ENCODE results near the gene WFIKKN1. TPM values are rescaled to one million over a fixed set of nuclear protein-coding genes. Genes with fewer than 3 reads are reported as not detected.

Gene WFIKKN1
- polyA plus RNA-seq, 1 experiment = not detected

DNA sequence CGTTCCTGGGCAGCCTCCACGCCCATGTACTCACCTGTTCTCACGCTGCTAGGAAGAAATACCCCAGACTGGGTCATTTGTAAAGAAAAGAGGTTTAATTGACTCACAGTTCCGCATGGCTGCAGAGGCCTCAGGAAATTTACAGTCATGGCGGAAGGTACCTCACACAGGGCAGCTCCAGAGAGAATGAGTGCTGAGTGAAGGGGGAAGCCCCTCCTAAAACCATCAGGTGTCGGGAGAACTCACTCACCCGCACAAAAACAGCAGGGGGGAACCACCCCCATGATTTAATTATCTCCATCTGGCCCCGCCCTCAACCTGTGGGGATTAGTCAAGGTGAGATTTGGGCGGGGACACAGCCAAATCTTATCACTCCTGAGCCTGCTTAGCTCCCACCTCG is 22.8 kb upstream of the WFIKKN1 start:
- ChIA-PET POLR2A (no interaction called here), CTCF (no interaction called here)
- Histone ChIP-seq H3K9me3 (ENCODE audit: control insufficient read depth, insufficient read depth, low read length) (peaks cover 26% of the 10 kb centered on the region), H3K27me3 (ENCODE audit: control insufficient read depth, insufficient read depth, low read length) (no peaks in the 10 kb centered on the region), H3K4me3 (ENCODE audit: low read depth, low read length) (no peak overlapping the region), H3K27ac (ENCODE audit: low read depth, low read length) (no peak overlapping the region)
- TF ChIP-seq, protein P1, sequence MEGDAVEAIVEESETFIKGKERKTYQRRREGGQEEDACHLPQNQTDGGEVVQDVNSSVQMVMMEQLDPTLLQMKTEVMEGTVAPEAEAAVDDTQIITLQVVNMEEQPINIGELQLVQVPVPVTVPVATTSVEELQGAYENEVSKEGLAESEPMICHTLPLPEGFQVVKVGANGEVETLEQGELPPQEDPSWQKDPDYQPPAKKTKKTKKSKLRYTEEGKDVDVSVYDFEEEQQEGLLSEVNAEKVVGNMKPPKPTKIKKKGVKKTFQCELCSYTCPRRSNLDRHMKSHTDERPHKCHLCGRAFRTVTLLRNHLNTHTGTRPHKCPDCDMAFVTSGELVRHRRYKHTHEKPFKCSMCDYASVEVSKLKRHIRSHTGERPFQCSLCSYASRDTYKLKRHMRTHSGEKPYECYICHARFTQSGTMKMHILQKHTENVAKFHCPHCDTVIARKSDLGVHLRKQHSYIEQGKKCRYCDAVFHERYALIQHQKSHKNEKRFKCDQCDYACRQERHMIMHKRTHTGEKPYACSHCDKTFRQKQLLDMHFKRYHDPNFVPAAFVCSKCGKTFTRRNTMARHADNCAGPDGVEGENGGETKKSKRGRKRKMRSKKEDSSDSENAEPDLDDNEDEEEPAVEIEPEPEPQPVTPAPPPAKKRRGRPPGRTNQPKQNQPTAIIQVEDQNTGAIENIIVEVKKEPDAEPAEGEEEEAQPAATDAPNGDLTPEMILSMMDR (IDR thresholded peaks at IDR 0.05; ENCODE audit: low read depth, low read length) = no peak
- DNase-seq (ENCODE audit: low read depth, low spot score) = no peak

- POLR2A ChIA-PET = interaction anchor here (0.7 kb wide), 1 partner anchor 13 kb away, joined by 4 read pairs; no protein-coding TSS in a partner anchor
- CTCF ChIA-PET = no interaction called here
Observed at GRCh38 chr16:609316-609715, 21.5 kb upstream of the WFIKKN1 start.

GRCh38 chr16:609984-610383 is 20.8 kb upstream of the WFIKKN1 start:
- CTCF ChIA-PET = no interaction called here
- POLR2A ChIA-PET = no interaction called here
- H3K9me3 ChIP-seq (ENCODE audit: control insufficient read depth, insufficient read depth, low read length) = peaks cover 33% of the 10 kb centered on the region
- DNase-seq (ENCODE audit: low read depth, low spot score) = no peak
- H3K4me3 ChIP-seq (ENCODE audit: low read depth, low read length) = no peak overlapping the region
- no peaks in the 10 kb centered on the region for H3K27me3 ChIP-seq (ENCODE audit: control insufficient read depth, insufficient read depth, low read length)
- H3K27ac ChIP-seq (ENCODE audit: low read depth, low read length) = no peak overlapping the region
- TF ChIP-seq, protein P1 (IDR thresholded peaks at IDR 0.05; ENCODE audit: low read depth, low read length) = no peak

More at GRCh38 chr16:609316-609715, 21.5 kb upstream of the WFIKKN1 start:
- H3K27ac ChIP-seq (ENCODE audit: low read depth, low read length) = no peak overlapping the region
- TF ChIP-seq, protein P1 (IDR thresholded peaks at IDR 0.05; ENCODE audit: low read depth, low read length) = no peak
- no peaks in the 10 kb centered on the region for H3K27me3 ChIP-seq (ENCODE audit: control insufficient read depth, insufficient read depth, low read length)
- H3K9me3 ChIP-seq (ENCODE audit: control insufficient read depth, insufficient read depth, low read length) = peaks cover 37% of the 10 kb centered on the region
- no peak for DNase-seq (ENCODE audit: low read depth, low spot score)
- no peak overlapping the region for H3K4me3 ChIP-seq (ENCODE audit: low read depth, low read length)

- DNase-seq (ENCODE audit: low read depth, low spot score) = no peak
- H3K4me3 ChIP-seq (ENCODE audit: low read depth, low read length) = no peak overlapping the region
- ChIA-PET POLR2A (no interaction called here), CTCF (no interaction called here)
- H3K27ac ChIP-seq (ENCODE audit: low read depth, low read length) = no peak overlapping the region
- no peaks in the 10 kb centered on the region for H3K27me3 ChIP-seq (ENCODE audit: control insufficient read depth, insufficient read depth, low read length)
- TF ChIP-seq, protein P1 (IDR thresholded peaks at IDR 0.05; ENCODE audit: low read depth, low read length) = peak; percentile 29
- peaks cover 25% of the 10 kb centered on the region for H3K9me3 ChIP-seq (ENCODE audit: control insufficient read depth, insufficient read depth, low read length)
Observed at GRCh38 chr16:610513-611381, 20.0 kb upstream of the WFIKKN1 start.

- H3K9me3 ChIP-seq (ENCODE audit: control insufficient read depth, insufficient read depth, low read length) = peaks cover 25% of the 10 kb centered on the region
- TF ChIP-seq, protein P1 (IDR thresholded peaks at IDR 0.05; ENCODE audit: low read depth, low read length) = no peak
- CTCF ChIA-PET = no interaction called here
- POLR2A ChIA-PET = no interaction called here
- no peaks in the 10 kb centered on the region for H3K27me3 ChIP-seq (ENCODE audit: control insufficient read depth, insufficient read depth, low read length)
- no peak overlapping the region for H3K4me3 ChIP-seq (ENCODE audit: low read depth, low read length)
- no peak overlapping the region for H3K27ac ChIP-seq (ENCODE audit: low read depth, low read length)
- no peak for DNase-seq (ENCODE audit: low read depth, low spot score)
Observed at GRCh38 chr16:615122-615521, 15.7 kb upstream of the WFIKKN1 start.
